A549 (cell line): ENCODE measurements around the gene DYNC1I1.

ENCODE experiments used
- BHLHE40 ChIP-seq: IDR thresholded peaks from 2 replicates; pipeline ENCODE4 v1.6.1; 2012; ENCODE audit warnings: low read depth, low read length, inconsistent platforms
- CTCF ChIP-seq: fragments of >200 bp; sonication (Bioruptor Twin); formaldehyde crosslinking; IDR thresholded peaks from 3 replicates; pipeline ENCODE4 v1.5.1; 2016
- ELK1 ChIP-seq: fragments of 150-350 bp; IDR thresholded peaks from 2 replicates; pipeline ENCODE4 v1.6.1; 2014; ENCODE audit warnings: low read depth, mild to moderate bottlenecking, low read length
- FOSB ChIP-seq: fragments of 250-450 bp; sonication (Bioruptor Pico); IDR thresholded peaks from 2 replicates; pipeline ENCODE4 v1.5.0; 2020; ENCODE audit warnings: mild to moderate bottlenecking, moderate library complexity
- JUN ChIP-seq, 2 experiments: fragments of >200 bp; sonication (Bioruptor Twin); formaldehyde crosslinking; IDR thresholded peaks; 2 replicates in 1 of 2; 3 replicates in 1 of 2; pipeline ENCODE4 v1.6.1; 2016 to 2017
- MYC ChIP-seq: IDR thresholded peaks from 2 replicates; pipeline ENCODE4 v1.6.1; 2012; ENCODE audit warnings: mild to moderate bottlenecking, inconsistent platforms, low read length, improper control_type of control experiment, borderline replicate concordance
- POLR2AphosphoS2 ChIP-seq: conservative IDR thresholded peaks from 2 replicates; pipeline ENCODE4 v1.6.1; 2012; ENCODE audit warnings: low read length, improper control_type of control experiment, inconsistent platforms
- RFX5 ChIP-seq: fragments of 450-650 bp; IDR thresholded peaks from 2 replicates; pipeline ENCODE4 v1.7.1; 2014; ENCODE audit warnings: antibody characterized with exemption, mild to moderate bottlenecking, moderate library complexity

- TF ChIP-seq CTCF = no peak
- TF ChIP-seq FOSB (CRISPR knock-in tag) = no peak
- TF ChIP-seq JUN (IDR thresholded peaks at IDR 0.05) = no peak
- no peak for TF ChIP-seq BHLHE40
- no peak for TF ChIP-seq ELK1
- TF ChIP-seq POLR2AphosphoS2 = no peak
- no peak for TF ChIP-seq RFX5
- TF ChIP-seq MYC = no peak
Observed at GRCh38 chr7:95780665-95781064, 8.3 kb downstream of the DYNC1I1 start.
